ENCODE measurements around the gene NAP1L1.

Gene NAP1L1

DNA sequence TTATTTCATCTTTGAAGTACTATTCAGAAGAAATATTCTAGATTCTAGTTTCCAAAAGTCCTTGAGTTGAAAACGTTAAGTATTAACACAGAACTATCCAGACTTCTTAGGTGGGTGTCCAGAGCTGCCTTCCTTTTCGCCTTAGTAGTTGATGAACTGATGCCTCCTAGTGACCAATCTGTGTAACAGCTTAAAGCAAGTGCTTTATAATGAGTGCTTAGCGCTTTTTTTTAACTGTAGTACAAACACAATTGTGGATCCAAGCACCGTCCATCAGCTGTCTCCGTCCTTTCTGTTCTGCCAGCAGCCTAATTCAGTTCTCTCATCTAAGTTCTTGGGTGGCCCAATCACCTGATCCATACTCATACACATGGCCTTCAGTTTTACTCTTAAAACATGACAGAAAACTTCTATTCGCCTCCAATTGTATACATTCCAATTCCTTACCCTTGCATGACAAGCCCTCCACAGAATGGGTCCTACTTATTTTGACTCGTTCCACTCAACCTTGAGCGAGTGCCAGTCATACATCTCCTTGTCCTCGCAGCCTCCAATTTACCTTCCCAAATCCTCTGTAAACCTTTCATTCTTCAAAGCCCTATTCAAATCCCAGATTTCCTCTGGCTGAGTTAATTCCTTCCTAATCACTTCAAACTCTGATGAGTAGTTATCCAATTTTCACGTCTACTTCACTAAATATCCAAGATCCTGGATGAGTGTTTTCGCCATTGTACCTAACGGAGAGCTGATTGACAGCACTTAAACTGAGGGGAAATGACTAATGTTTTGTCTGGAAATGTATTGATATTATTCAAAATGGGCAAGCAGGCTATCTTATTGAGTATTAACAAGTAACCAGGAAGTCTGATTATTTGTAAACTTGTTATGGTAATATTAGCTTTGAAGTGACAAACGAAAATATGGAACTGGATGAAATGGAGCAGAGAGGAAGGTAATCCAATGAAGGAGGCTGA lies 47.1 kb downstream of the NAP1L1 start:
- no peaks in the 10 kb centered on the region for H3K9me3 Mint-ChIP-seq
- ATAC-seq (peak; percentile 55), DNase-seq (no peak)
- H3K4me1 Mint-ChIP-seq = peaks cover 36% of the 10 kb centered on the region
- no peak overlapping the region for H3K4me3 Mint-ChIP-seq
- peaks cover 3% of the 10 kb centered on the region for H3K36me3 Mint-ChIP-seq (ENCODE audit: low read depth)
- peak overlapping the region; percentile 6 for H3K27ac Mint-ChIP-seq
- H3K27me3 Mint-ChIP-seq = no peaks in the 10 kb centered on the region

GRCh38 chr12:76035045-76035444 lies 49.4 kb downstream of the NAP1L1 start:
- Mint-ChIP-seq H3K27me3 (peaks cover 3% of the 10 kb centered on the region), H3K27ac (no peak overlapping the region), H3K9me3 (no peaks in the 10 kb centered on the region), H3K36me3 (ENCODE audit: low read depth) (peaks cover 10% of the 10 kb centered on the region), H3K4me3 (no peak overlapping the region), H3K4me1 (peaks cover 43% of the 10 kb centered on the region)
- DNase-seq (no peak), ATAC-seq (no peak)

- Mint-ChIP-seq H3K27ac (peak overlapping the region; percentile 96), H3K4me3 (peak overlapping the region; percentile 93), H3K4me1 (peaks cover 52% of the 10 kb centered on the region), H3K36me3 (ENCODE audit: low read depth) (peaks cover 27% of the 10 kb centered on the region), H3K27me3 (peaks cover 3% of the 10 kb centered on the region), H3K9me3 (no peaks in the 10 kb centered on the region)
- ATAC-seq (no peak), DNase-seq (no peak)
Observed at GRCh38 chr12:76033081-76034011, 51.1 kb downstream of the NAP1L1 start.

GRCh38 chr12:76032043-76032981 lies 52.2 kb downstream of the NAP1L1 start:
- Mint-ChIP-seq H3K4me3 (peak overlapping the region; percentile 93), H3K4me1 (peaks cover 54% of the 10 kb centered on the region), H3K27ac (peak overlapping the region; percentile 96), H3K36me3 (ENCODE audit: low read depth) (peaks cover 32% of the 10 kb centered on the region), H3K27me3 (peaks cover 3% of the 10 kb centered on the region), H3K9me3 (no peaks in the 10 kb centered on the region)
- ATAC-seq (peak; percentile 22), DNase-seq (peak; percentile 58)

GRCh38 chr12:76031414-76032042 lies 53.0 kb downstream of the NAP1L1 start, which contains the start of gene PHLDA1:
Gene PHLDA1, minus strand, starts transcription at chr12:76031776.
- peak; percentile 96 for DNase-seq
- H3K4me3 Mint-ChIP-seq = peak within 1 kb of the TSS; percentile 93
- H3K27ac Mint-ChIP-seq = peak within 1 kb of the TSS; percentile 96
- peaks cover 40% of the 10 kb centered on the region for H3K36me3 Mint-ChIP-seq (ENCODE audit: low read depth)
- no peaks in the 10 kb centered on the region for H3K9me3 Mint-ChIP-seq
- H3K4me1 Mint-ChIP-seq = peaks cover 59% of the 10 kb centered on the region
- H3K27me3 Mint-ChIP-seq = peaks cover 3% of the 10 kb centered on the region
- ATAC-seq = peak; percentile 85

GRCh38 chr12:76031081-76031413 lies 53.4 kb downstream of the NAP1L1 start:
- H3K4me3 Mint-ChIP-seq = peak overlapping the region; percentile 93
- peaks cover 3% of the 10 kb centered on the region for H3K27me3 Mint-ChIP-seq
- ATAC-seq (peak; percentile 15), DNase-seq (no peak)
- peaks cover 45% of the 10 kb centered on the region for H3K36me3 Mint-ChIP-seq (ENCODE audit: low read depth)
- peaks cover 64% of the 10 kb centered on the region for H3K4me1 Mint-ChIP-seq
- peak overlapping the region; percentile 96 for H3K27ac Mint-ChIP-seq
- H3K9me3 Mint-ChIP-seq = no peaks in the 10 kb centered on the region

GRCh38 chr12:76030341-76031080 lies 54.0 kb downstream of the NAP1L1 start:
- peak; percentile 3 for ATAC-seq
- peak; percentile 57 for DNase-seq
- Mint-ChIP-seq H3K4me1 (peaks cover 65% of the 10 kb centered on the region), H3K4me3 (peak overlapping the region; percentile 93), H3K27me3 (peaks cover 3% of the 10 kb centered on the region), H3K9me3 (no peaks in the 10 kb centered on the region), H3K36me3 (ENCODE audit: low read depth) (peaks cover 45% of the 10 kb centered on the region), H3K27ac (peak overlapping the region; percentile 96)

DNA sequence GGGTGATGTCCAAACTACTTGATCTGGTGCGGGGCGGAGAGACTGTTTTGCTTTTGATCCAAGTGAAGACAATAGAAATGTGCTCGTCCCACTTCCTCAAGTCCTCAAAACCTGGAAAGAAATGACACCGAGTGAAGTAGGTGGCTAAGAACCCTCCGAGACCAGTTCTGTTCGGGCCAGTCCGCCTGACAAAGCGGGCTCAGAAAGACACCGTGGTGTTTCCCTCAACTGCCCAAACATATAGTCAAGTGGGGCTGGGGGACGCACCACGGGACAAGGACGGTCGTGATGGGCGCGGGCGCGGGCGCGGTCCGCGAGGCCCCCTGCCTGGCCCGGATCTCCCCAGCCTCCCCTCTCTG lies 54.5 kb downstream of the NAP1L1 start:
- peak overlapping the region; percentile 93 for H3K4me3 Mint-ChIP-seq
- peaks cover 65% of the 10 kb centered on the region for H3K4me1 Mint-ChIP-seq
- H3K36me3 Mint-ChIP-seq (ENCODE audit: low read depth) = peaks cover 45% of the 10 kb centered on the region
- peak overlapping the region; percentile 96 for H3K27ac Mint-ChIP-seq
- DNase-seq = peak; percentile 29
- no peak for ATAC-seq
- H3K27me3 Mint-ChIP-seq = peaks cover 3% of the 10 kb centered on the region
- H3K9me3 Mint-ChIP-seq = no peaks in the 10 kb centered on the region

DNA sequence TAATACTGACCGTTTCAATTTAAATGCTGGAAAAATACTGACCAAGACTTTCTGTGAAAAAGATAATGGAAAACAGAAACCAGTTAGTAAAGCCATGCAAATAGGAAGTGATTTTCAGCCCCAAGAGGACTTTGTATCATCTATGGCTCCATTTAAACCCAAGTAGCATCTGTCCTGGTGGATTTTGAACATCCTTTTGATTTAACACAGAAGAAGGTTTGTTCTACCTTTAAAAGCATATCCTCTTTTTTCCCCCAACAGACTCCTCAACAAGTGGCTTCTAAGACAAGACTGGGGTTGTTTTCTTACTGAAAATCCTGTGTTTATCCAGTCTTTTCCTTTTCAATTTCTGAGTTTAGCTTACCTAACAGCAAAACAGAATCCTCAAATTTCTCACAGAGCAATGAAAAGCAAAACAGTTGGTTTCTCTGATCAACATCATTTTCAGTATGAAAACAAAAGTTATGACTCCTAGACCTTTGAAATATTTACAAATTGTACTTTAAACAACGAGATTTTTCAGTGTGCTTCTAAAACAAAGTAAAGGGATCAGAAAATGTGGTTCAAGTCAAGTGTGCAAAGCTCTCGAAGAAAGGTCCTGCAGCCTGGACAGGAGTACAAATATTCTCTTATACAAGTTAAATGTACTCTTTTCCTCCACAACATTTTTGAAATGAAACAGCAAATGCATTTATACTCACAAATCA lies 55.8 kb downstream of the NAP1L1 start:
- peaks cover 65% of the 10 kb centered on the region for H3K4me1 Mint-ChIP-seq
- peaks cover 45% of the 10 kb centered on the region for H3K36me3 Mint-ChIP-seq (ENCODE audit: low read depth)
- peaks cover 3% of the 10 kb centered on the region for H3K27me3 Mint-ChIP-seq
- ATAC-seq (no peak), DNase-seq (no peak)
- no peaks in the 10 kb centered on the region for H3K9me3 Mint-ChIP-seq
- peak overlapping the region; percentile 96 for H3K27ac Mint-ChIP-seq
- H3K4me3 Mint-ChIP-seq = peak overlapping the region; percentile 93

DNA sequence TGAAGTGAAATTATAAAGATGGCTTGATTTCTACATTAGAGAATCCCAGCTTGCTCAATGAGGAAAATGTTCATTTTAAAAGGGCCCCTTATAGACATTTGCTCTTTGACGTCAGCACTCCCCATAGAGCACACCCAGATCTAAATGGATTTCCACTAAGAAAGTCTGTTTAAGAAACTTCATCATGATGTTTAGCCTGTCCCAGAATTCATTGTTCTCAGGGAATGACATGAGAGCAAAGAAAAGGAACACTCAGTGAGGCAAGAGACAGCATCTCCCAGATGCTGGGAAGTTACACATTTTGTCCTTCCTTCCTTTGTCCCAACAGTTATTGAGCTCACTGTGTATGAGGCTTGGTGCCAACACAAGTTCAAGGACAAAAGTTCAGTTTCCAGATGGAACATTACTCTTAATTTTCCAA lies 57.8 kb downstream of the NAP1L1 start:
- no peaks in the 10 kb centered on the region for H3K9me3 Mint-ChIP-seq
- H3K4me3 Mint-ChIP-seq = peak overlapping the region; percentile 75
- peaks cover 42% of the 10 kb centered on the region for H3K36me3 Mint-ChIP-seq (ENCODE audit: low read depth)
- peak overlapping the region; percentile 4 for H3K27ac Mint-ChIP-seq
- H3K4me1 Mint-ChIP-seq = peaks cover 56% of the 10 kb centered on the region
- peaks cover 3% of the 10 kb centered on the region for H3K27me3 Mint-ChIP-seq
- ATAC-seq = no peak
- DNase-seq = no peak

DNA sequence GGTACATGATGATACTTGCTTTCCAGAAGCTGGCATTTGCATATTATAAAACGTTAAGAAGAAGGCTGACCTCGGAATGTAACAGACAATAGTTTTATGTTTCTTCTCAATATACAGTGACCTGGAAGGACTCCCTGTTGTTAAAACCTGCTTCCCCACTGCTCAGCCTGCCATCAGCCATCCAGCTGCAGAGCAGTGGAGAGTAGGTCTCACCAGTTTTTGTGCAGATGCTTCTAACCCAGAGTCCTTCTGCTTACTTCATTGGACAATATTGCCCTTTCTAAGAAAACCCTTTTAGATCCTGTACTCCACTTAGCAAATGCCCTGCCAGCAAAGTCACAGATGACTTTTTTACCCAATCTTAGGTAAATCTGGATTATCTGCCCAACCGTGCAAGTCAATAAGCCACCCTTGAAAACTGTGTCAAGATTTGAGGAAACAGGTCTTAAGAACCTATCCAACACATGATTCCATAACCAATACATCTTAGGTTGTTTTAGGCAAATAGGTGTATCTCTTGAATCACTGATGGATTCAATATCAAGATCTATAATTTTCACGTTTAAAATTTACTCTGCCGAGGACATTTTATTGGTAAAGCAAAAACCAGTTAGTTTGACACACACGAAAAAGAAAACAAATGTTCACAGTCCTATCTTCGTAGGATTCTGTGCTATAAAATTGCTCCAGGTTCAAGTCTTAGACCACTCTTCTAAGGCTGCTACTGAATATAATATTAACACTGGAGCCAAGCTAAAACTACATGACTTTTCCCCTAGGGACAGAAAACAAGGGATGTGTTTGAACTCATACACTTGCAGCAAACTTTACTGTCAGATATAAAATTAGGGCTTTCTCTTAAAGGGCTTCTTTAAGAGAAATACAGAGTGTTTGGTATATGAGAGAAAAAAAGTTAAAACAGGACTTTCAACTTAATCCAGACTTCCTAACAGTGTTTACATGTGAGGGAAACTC lies 58.6 kb downstream of the NAP1L1 start:
- H3K4me3 Mint-ChIP-seq = peak overlapping the region; percentile 75
- peaks cover 63% of the 10 kb centered on the region for H3K4me1 Mint-ChIP-seq
- no peak for ATAC-seq
- DNase-seq = no peak
- peaks cover 3% of the 10 kb centered on the region for H3K27me3 Mint-ChIP-seq
- peaks cover 42% of the 10 kb centered on the region for H3K36me3 Mint-ChIP-seq (ENCODE audit: low read depth)
- peak overlapping the region; percentile 63 for H3K27ac Mint-ChIP-seq
- no peaks in the 10 kb centered on the region for H3K9me3 Mint-ChIP-seq

All from activated naive CD8-positive, alpha-beta T cell treated with anti-CD3 and anti-CD28 coated beads, Interleukin-2, amount 50 U/mL, for 24 hours (primary cell).